IPS-NIHi7 (cell line): ENCODE data around the gene MAT1A.
A peak's percentile ranks its signal among the peaks of the same experiment; 100 is the strongest.

Source experiments
- DNase-seq: peaks from one replicate; pipeline ENCODE4 v3.0.0; 2012; ENCODE audit warnings: mixed read lengths; ENCODE audit errors: extremely low spot score

Gene MAT1A

DNA sequence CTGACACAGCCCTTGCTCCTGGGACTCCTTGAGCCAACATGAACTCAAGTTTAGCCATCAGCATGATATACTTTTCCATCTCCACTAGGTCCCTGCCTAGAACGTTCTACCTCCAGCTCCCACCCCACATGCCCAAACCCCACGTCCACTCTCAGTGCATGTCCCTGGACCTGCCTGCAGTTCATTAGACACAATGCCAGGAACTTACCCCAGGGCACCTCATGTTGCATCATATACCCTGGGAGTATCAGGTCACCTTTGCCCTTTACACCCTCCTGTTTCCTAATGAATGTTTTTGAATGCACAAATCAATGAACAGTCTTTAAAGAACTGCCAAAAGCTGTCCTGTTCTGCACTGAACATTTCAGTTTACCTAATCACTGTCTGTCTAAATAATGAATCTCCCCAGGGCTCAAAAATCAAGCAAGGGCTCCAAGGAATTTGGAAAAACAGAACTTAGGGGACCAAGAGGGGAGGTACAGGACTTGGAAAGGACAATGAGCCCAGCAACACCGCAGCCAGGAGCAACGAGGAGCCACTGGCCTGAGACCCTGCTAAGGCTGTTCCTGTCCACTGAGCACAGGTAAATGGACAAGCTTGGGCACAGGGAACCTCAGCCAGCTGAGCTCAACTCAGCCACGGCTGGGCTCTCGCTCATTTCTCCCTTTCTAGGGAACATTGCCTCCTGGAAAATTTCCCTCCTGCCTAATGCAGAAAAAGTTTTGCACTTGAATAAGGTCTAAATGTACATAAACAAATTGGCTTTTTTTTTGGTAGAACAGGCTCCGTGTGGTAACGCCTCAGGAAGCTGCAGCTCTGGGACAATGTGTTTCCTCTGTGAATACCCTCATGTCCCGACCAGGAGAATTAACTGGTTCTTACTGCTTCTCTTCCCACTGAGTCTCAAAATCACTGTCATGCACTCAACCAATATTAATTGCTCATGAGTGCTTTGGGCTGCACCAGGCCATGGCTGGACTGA is 7.4 kb downstream of the MAT1A start:
- DNase-seq, result peak; percentile 10

DNA sequence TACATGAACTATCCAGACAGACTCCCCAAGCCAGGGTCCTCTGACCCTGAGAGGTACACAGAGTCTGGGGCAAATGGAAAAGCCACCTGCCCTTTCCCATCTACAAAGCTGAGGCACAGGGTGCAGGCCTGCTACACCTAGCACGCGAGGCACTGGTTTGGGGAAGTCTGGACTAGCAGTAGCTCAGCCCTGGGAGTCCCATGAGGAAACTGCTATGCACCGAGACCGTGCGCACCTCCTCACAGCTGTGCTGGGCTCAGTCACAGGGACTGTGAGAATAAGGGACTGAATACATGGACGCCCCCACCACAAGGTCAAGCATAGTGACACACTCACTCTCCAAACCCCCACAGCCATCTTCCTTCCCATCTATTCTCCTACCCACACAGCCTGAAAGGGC is 8.2 kb downstream of the MAT1A start:
- DNase-seq, result peak; percentile 4

DNA sequence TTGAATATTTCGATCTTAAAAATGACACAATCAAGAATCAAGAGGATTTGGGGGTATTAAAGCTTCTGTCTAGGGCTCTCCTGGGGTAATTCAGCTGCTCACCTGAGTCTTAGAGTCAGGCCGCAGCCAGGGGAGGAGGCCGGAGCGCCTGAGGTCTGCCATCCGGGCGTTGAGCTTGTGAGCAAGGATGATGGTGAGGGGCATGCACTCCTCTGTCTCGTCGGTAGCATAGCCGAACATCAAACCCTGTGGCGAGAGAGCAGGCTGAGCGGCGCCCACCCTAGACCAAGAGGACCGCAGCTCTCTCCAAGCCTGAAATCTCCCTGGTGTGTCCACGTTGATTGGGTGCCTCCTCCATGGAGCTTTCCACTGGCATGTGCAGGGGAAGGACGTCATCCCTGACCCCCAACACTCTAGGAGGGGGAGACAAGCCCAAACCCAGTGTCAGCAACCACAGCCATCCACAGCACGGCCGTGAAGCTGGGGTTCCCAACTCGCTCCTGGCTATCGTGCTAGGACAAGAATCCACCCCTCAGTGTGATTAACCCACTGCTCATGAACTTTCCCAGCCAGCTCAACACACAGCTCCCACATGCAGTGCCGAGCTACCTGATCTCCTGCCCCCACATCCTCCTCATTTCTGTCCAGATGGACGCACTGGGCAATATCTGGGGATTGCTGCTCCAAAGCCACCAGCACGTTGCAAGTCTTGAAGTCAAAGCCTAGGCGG is 9.2 kb downstream of the MAT1A start:
- peak; percentile 5 for DNase-seq

DNA sequence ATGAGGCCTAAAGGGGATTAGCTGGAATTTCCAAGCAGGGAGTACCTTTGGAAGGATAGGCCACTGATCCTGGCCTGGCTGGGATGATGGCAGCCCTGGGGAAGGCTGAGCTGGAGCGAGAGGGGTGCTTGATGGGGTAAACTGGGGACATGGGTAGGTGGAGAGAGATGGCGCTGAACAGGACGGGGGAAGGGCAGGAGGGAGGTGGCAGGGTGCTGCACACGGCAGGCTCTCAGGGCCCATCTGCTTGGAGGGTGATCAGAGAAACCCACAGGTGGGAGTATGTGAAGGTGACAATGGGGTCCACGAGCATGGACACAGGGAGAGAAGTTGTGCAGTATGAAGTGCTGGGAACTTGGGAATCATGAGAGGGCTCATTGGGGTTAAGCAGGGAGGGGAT is 10.3 kb downstream of the MAT1A start:
- peak; percentile 5 for DNase-seq

DNA sequence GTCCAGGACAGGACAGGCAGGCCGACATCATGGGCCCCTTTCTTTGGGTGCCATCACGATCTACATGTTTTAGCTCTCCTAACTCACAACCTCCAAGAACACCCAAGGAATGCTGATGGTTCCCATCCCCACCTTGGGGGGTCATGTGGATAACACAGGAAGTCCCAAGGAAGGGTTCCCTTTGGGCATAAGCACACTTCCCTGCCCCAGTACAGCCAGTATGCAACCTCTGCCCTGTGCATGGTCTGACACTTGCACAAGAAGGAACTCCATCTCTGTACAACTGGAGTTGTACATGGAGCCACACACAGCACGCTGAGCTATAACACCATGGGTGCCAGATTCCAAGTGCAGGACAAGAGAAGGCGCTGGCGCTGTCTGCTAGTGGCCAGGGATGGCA is 11.0 kb downstream of the MAT1A start:
- DNase-seq, result peak; percentile 7

DNA sequence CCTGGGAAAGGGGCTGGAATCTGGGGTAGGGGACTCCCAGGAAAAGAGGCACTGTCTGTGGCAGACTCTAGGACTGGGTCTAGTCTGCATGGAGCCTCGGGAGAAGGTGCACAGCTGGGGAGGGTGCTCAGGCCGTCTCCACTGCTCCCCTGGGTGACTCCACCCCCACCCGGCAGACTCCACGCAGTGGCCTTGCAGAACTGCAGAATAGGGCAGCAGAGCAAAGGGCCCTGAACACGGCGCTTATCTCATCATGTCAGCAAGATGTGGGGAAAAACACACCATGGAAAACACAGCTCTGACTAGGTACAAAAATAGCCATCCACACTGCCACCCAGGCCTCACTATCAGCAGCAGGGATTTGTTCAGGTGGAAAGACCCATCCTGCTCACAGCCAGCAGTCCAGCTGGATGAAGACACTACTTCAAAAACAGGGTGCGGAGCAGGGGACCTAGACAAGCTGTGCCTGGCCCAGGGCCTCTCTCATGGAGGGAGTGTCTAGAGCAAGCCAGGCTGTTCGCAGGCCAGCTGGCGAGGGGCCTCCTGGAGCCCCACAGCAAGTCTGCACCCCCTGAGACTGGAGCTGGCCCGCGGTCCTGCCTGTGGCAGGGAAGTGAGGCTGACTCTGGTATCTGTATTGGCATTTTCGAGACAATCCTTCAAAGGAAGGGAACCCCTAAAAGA is 11.7 kb downstream of the MAT1A start:
- peak; percentile 9 for DNase-seq

DNA sequence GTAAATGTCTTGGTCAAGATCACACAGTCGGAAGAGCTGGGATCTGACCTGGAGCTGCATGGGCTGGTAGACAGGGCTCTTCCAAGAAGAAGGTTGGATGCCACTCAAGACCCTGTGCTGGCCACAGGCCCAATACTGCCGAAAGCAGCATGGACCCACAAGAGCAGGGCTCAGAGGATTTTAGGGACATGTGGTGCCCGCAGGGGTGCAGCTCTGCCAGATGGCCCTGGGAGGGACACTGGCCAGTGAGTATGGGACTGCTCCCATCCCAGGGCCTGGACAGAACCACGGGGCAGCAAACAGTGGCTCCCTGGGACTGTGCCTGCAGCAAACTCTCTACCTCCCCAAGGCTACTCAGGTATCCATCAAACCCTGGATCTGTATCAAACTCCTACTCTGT is 12.4 kb downstream of the MAT1A start:
- no peak for DNase-seq

DNA sequence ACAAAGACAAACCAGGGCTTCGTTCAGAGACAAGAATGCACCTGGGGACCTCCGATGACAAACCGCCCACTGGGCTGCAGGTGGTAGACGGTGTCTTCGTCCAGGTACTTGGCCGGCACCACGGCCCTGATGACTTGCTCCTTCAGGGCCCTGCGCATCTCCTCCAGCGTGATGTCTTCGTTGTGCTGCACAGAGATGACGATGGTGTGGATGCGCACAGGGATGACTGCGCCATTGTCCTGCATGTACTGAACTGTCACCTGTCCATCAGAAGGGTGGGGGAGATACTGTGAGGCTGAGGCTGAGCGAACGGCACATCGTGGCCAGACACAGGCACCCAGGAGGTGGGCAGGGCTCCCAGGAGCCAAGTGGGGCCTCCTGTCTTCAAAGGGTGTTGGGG is 13.1 kb downstream of the MAT1A start:
- DNase-seq, result no peak

DNA sequence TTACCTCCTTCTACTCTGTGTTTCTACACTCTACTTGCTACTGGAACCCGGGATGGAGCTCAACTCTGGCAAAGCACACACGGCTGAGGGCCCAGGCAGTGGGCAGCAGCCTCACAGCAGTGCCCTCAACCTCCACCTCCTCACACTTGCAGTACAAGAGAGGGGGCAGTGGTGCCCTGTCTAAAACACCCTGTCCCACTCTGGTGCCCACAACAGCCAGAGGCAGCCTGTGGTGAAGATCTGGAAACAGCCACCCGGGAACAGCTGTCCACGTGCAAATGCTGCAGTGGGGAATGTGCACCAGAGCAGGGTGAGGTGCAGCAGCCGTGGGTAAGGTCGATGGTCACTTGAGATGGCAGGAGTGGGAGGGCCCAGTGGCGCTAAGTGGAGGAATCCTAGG is 13.7 kb downstream of the MAT1A start:
- no peak for DNase-seq

DNA sequence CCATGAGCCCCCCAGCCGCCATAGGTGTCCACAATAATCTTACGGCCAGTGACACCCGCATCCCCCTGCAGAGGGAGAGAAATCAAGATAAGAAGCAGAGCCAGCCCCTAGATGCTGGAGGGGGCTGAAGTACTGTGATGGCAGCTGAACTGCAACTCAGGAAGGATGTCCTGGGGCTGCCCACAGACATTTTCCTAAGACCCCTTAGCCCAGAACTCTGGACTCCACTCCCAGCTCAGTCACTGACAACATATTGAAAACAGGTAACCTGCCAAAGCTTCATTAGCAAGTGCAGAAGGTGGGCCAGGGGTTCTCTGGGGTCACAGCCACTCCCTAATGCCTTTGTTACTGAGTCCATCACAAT is 14.3 kb downstream of the MAT1A start:
- no peak for DNase-seq

DNA sequence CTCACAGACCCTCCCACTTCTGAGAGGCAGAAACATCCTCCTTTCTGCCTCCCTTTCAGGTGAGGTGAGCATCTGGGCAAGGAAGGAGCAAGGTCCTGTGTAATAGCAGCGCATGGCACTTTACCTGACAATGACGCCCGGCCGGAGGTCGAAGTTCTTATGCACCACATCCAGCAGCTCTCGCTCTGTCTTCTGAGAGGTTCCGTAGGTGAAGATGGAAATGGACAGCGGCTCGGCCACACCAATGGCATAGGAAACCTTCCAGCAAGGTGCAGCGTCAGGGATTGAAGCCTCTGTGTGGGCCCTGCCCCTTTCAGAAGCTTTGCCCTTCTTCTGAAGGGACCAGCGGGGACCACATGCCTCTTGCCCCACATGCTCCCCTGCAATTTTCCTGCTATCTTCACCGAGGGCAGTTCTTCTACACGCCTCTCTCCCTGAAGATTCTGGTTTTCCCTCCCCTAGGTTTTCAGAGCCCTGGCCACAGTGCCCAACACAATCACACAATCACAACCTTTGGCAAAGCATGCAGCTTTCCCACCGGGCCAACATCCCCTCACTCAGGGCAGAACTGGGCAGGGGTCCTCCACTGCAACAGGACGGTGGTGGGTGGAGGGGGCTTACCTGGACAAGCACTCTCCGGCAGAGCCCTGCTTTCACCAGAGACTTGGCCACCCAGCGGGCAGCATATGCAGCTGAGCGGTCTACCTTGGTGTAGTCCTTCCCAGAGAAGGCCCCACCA is 14.9 kb downstream of the MAT1A start:
- DNase-seq, result no peak

DNA sequence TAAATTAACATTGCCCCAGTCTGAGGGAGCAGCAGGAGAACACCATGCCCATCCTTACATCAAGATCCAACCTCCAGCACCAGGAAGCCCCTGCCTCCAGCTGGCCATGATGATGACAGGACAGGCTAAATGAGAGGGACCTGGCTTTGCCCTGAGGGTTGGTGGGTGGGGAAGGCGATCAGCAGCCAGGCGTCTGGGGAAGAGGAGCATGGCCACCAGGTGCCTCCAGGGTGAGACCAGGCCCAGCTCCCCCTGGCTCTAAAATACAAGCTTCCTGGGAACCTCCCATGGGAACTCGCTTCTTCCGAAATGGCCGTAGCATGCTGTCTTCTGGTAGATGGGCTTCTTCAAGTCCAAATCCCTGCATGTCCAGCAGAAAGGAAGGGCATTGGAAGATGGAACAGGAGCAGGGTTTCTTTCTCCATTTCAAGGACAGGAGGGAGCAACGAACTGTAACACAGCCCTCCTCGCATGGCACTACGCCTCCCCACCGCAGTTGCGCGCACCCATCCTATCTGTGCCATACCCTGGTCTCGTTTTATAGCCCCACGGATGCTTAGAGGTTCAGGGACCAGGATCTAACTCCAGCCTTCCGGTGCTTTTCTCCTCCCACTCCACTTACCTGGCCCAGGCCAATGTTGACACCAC is 15.8 kb downstream of the MAT1A start:
- no peak for DNase-seq

DNA sequence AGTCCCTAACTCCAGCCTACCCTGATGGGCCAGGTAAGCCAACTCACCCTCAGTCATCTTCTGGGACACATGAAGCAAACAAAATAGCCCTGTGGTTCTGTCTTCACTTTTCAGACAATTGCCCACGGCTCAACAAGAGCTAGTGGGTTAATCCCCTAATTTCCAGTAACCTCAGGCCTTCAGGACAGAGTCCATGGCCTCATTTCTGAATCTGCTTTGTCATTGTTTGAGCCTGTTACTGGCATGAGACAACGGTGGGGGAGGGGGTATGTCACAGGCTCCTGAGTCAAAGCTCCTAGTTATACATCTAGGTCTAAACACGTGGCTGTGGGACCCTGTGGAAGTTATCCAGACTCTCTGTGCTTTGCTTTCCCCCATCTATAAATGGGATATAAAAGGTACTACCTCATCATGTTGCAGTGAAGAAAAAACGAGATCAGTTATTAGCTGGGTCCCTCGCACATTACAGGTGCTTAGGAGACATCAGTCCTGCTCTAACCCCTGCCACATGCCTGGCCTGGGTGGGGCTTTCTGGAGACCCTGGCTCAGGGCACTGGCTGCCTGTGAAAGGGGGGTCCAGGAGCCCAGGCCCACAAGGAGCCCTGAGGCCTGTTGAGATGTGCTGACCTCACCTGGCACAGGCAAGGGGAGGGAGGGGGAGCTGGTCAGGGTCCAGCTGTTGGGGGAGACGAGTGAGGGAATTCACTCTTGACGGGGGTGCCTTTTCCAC is 16.5 kb downstream of the MAT1A start:
- no peak for DNase-seq

DNA sequence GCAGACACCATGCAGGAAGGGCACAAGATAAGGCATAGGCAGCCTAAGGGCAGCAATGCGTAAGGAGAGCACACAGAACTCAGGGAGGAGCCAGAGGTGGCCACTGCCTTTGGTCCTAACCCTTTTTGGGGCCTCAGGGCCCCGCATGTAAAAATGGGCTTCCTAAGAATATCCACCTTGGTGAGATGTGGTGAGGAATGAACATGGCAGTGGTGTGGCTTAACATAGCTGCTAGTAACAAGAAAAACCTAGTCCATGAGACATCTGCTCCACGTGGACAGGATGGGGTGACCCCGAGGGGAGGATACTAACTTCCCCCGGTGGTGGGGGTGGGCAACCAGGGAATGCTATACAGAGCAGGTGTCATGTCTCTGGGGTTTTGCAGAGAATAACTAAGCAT is 18.0 kb downstream of the MAT1A start:
- DNase-seq, result no peak

DNA sequence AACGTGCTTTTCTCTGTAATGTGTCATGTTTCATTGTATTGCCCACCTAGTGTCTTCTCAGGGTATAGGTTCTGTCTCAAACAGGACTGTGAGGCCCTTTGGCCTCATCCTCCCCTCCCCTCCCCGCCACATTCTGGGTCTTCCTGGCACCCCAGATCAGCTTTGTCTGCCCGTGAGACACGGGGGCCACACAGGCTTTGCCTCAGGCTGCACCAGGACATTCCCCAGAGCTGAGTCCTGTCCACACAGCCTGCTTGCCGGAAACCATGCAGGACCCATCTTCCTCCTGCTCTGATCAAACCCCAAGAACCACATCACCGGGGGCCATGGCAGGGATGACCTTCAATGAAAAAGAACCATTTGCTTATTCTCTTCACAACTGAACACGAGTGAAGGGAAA is 18.6 kb downstream of the MAT1A start:
- DNase-seq, result no peak

DNA sequence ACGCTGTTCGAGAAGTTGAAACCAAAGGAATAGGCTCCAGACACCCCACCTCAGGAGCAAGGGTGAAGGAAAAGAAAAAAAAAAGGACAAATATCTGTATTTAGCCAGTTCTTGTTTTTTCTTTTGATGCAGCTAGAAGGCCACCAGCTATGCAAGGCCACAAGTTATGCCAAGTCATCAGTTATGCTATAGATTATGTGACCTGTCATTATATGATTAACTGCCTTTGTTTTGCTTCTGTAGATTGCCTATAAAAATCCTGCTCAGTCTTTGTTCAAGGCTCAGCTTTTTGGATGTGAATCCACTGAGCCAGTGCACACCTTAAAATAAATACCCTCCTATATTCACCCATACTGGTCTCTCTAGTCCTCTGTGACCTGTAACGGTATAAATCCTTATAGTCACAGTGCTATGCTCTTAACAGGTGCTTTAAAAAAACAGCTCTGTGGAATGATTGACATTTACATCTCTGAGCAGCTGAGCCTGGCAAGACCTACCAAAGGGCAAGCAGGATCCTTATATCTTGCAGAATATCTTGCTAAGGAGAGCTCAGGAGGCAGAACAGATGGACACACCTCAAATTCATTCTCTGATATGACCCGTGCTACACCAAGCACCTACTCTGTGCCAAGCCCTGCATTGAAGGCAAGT is 20.4 kb downstream of the MAT1A start:
- no peak for DNase-seq

DNA sequence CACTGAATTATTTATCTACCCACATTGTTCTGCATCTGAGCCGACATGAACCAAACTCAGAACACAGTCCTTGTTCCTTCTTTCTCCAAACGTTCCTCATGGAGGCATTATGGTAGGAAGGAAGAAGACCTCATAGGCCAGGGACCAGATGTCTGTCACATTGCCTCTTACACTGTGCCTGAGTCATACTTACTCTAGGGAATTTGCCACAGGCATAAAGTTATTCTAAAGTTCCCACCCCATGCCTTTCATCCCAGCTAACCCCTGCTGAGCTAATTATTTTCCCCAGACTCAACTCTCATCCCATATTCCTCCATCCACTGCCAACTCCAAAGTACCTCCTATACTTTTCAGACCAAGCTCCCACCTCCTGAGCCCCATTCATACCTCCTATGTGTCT is 21.2 kb downstream of the MAT1A start:
- no peak for DNase-seq

DNA sequence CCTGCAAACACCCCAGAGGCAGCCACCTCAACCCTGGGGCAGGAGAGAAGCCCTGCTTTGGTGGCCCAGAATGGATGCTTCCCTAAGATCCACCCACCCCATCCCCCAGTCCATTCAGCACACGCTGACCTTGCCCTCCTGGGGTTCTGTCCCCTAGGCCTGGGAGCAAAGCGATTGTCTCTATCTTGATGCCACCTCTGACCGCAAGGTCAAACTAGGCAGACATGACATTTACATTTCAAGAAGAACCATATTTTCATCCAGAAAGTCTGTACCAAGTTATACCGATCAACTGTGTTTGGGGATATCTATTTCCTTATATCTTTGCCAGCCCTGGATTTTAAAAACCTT is 23.0 kb downstream of the MAT1A start:
- DNase-seq, result no peak

DNA sequence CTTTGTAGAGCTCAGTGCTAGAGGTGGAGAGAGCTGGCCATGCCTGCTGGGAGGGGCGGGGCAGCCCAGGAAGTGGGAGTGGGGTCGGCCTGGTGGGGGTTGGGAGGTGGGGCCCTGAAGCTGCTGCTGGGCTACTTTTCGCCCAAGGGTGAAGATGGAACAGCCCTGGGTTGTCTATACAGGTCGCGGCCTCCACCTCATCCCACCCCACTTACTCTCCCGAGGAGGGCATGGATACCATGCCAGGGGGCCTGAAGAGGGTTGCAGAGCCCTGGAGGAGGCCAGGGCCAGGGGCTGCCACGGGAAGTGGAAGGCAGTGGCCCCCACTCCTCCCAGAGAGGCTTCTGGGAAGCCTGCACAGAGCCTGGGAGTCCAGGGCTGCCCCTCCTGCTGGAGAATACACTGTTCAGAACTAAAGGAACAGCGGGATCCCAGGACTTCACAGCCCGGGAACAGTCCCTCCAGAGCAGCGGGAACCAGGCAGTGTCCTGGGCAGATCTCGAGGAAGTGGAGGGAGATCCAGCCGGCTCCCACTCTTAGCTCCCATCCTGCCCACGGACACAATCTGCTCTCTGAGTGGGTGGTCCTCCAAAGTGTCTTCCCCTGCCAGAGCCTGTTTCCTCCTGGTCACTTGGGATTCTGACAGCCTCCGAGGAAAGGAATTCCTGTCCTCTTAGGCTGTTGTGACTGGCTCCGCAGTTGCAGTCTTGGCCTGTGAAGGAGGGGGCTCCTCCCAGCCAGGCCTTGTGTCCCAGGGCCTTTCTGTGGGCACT is 23.5 kb downstream of the MAT1A start:
- peak; percentile 53 for DNase-seq
